VCaP (cell line): ENCODE results near the gene ZNF429.
A peak's percentile ranks its signal among the peaks of the same experiment; 100 is the strongest.

Source experiments
- H3K27ac ChIP-seq: fragments of 450-650 bp; 2 replicates; pipeline ENCODE4 v1.5.1; 2017
- TF ChIP-seq, protein P1 (sequence below): fragments of 450-650 bp; conservative IDR thresholded peaks from 2 replicates; pipeline ENCODE4 v1.5.1; 2017; ENCODE audit warnings: mild to moderate bottlenecking, moderate library complexity

ZNF429 gene

DNA sequence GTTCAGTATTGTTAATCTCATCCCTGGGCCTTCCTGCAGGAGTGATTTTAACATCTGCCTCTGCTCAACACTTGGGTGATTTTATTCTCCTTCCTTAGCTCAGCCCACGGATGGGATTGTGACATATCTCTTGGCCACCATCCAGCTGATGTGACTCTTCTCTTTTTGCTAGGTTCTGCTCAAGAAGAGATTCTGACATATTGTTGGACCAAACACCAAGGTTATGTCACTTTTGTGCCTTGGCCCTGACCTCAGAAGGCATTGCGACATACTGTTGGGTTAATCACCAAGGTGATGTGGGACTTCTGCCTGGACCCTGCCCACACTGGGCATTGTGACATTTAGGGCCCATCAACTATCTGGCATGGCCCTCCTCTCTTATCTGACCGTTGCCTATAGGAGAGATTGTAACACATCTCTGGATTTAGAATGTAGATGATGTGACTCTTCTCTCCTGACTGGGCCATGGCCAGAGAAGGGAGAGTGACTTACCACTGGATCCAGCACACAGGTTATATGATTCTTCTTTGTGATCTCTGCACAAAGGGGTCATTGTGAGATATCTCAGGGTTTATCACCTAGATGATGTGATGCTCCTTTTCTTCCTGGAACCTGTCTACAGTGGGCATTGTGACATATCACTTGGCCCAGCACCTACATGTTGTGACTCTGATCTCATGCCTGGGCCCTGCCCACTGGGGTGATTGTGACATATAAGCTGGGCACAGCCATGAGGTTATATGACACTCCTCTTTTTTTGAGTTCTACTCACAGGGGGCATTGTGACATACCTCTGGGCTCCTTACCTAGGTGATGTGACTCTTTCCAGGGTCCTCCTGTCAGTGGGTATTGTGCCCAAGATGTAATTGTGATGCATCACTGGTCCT lies 88.8 kb downstream of the ZNF429 start:
- no peak overlapping the region for H3K27ac ChIP-seq
- TF ChIP-seq, protein P1, sequence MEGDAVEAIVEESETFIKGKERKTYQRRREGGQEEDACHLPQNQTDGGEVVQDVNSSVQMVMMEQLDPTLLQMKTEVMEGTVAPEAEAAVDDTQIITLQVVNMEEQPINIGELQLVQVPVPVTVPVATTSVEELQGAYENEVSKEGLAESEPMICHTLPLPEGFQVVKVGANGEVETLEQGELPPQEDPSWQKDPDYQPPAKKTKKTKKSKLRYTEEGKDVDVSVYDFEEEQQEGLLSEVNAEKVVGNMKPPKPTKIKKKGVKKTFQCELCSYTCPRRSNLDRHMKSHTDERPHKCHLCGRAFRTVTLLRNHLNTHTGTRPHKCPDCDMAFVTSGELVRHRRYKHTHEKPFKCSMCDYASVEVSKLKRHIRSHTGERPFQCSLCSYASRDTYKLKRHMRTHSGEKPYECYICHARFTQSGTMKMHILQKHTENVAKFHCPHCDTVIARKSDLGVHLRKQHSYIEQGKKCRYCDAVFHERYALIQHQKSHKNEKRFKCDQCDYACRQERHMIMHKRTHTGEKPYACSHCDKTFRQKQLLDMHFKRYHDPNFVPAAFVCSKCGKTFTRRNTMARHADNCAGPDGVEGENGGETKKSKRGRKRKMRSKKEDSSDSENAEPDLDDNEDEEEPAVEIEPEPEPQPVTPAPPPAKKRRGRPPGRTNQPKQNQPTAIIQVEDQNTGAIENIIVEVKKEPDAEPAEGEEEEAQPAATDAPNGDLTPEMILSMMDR, result no peak

DNA sequence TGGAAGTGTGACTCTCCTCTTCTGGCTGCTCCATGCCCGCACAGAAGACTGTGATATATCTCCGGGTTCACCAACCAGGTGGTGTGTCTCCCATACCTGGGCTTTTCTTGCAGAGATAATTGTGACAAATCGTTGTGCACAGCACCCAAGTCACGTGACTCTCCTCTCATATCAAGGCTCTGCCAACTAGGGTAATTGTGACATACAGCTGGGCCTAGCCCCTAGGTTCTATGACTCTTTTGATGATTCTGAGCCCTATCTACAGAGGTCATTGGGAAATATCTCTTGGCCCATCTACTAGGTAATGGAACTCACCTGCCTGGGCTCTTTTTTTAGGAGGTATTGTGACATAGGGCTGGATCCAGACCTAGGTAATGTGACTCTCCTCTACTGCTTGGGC lies 89.8 kb downstream of the ZNF429 start:
- H3K27ac ChIP-seq, result no peak overlapping the region
- TF ChIP-seq, protein P1, result no peak

DNA sequence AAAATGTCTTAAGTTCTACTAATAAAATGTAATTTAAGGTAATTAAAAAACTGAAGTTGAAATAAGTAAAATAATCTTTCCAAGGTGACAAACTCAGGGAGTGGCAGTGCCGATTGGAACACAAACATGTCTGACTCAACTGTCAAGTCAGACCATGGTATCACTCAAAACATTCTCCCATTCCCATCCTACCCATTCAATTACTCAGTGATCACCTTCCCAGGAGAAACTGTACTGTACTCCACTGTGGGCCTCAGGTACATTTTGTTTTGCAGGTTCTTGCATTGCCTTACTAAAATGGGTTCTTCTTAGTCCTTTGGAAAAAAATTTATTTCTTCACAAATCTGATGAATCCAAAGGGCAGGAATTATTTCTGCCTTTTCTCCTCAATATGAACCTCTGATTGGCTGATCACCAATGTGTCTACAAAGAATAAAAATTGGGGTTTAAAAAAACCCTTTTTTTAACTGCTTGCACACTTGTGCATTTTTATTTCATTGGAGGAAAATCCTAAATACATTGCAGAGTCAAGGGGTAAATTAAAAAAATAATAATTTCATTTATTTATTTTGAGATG lies 96.8 kb downstream of the ZNF429 start:
- peak overlapping the region; percentile 81 for H3K27ac ChIP-seq
- TF ChIP-seq, protein P1, result no peak

DNA sequence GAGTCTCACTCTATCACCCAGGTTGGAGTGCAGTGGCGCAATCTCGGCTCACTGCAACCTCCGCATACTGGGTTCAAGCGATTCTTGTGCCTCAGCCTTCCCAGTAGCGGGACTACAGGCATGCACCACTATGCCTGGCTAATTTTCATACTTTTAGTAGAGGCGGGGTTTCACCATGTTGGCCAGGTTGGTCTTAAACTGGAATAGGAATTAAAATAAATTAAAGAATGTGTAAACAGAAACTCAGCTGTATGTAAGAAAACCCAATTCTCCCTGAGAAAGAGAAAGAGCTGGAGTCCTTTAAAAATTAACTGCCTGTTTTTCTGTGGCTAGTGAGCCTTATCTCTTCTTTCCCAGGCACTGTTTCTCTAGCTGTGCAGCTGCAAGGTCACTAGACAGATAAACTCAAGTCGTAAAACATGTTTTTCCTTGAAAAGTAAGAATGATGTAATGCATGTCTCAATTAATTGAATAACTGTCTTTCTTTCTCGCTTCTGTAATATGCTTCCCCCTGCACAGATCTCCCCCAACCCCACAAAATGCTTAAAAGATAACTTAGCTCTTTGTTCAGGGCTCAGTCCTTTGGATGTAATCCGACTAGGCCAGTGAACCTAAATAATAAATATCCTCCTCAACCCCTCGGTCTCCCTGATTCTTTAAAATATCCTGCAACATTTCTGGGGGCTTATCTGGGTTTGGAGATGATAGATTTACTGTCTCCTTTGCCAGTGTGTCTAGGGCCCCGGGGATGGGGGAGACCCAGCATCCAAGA lies 97.4 kb downstream of the ZNF429 start:
- peak overlapping the region; percentile 81 for H3K27ac ChIP-seq

DNA sequence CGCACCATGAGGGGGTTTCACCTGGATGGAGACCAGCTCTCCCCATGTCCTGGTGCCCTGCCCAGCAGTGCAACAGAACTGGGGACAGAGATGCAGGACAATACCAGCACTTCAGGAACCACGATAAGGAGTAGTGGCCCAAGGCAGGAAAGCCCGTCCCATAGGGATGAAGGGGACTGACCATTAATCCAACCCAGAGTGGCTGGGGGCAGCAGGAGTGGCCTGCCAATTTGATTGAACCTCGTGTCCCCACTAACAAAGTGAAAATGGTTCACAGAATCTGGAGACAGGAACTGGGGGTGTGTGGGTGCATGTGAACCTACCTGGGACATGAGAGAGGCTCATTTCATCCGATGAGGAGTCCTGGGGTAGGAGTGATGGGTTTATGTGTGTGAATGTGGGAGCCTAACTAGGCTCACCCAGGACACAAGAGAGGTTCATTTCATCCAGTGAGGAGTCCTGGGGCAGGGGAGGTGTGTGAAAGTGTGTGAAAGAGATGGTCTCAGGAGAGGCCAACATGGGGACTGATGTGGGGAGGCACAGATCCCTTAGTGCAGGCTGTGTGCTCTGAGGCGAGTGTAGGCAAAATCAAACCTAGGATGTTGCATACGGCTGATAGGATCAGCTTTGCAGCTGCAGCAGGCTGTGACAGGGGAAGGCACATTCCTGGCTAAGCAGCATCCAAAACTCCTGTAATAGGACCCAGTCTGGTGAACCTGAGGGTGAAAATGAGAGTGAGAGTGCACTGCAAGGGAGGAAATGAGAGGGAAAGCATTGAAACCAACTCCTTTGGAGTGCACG lies 98.2 kb downstream of the ZNF429 start:
- peak overlapping the region; percentile 81 for H3K27ac ChIP-seq
- TF ChIP-seq, protein P1, result no peak

DNA sequence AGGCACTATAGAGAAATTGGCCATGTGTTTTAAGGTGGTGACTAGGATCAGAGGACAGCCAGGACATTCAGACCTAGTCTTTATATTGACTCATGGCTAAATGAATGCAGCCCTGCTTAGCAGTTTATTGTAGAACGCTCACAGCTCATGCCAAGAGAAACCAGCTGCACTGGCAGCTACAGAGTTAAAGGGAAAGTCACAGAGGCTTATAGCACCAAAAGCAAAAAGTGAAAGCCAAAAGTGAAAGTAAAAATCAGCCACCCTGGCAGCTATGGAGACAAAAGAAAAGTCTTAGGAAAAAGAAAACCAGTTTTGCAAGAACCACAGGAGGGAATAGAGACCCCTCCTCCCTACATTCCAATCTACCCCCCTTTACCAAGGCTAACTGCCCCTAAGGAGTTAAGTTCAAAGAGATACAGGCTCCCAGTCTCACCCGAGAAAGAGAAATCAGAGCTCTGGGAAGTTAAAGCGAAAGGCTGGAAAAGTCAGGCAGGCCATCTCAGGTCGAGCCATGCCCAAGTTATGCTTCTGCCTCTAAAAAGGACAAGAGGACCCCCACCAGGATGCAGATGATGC lies 99.0 kb downstream of the ZNF429 start:
- peak overlapping the region; percentile 81 for H3K27ac ChIP-seq
- TF ChIP-seq, protein P1, result no peak
